ENCODE measurements around the gene E2F1.
"Not testable (repeated sequence)": the region's sequence is repeated elsewhere in the genome, so short reads cannot be mapped to it uniquely, and the experiment has no call there.

Gene E2F1

DNA sequence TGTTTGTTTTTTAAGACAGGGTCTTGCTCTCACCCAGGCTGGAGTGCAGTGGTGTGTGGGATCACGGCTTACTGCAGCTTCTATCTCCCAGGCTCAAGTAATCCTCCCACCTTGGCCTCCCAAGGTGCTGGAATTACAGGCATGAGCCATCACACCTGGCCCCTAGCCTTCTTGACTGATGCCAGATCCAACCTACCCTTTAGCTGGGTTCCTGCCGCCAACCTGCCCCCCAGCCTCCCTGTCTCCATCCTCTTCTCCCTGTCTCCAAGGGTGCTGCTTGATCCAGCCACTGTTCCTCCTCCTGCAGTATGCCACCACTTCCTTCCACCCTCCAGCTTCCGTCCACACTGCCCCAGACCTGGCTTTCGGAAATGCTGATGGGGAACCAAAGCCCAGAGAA lies 27.3 kb downstream of the E2F1 start:
- no peak for DNase-seq (ENCODE audit: low read depth in 2 of 3, low spot score in 1 of 3)

DNA sequence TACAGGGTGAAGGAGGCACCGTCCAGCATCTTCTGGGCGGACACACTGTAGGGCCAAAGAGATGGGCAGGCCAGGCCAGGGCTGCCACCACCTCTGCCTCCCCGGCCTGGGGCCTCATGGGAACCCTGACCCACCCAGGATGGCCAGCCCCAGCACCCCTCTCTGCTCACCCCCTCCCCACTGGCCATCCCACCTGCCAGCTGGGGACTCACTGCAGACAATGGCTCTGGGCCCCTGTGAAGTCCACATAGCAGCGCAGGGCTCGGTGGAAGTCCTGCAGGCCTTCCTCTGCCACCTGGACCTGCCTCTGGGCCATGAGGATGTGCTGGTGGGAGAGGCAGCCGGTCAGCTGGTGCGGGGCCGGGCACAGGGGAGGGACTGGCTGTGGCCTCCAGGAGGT lies 27.7 kb downstream of the E2F1 start:
- DNase-seq (ENCODE audit: low read depth in 2 of 3, low spot score in 1 of 3) = no peak

DNA sequence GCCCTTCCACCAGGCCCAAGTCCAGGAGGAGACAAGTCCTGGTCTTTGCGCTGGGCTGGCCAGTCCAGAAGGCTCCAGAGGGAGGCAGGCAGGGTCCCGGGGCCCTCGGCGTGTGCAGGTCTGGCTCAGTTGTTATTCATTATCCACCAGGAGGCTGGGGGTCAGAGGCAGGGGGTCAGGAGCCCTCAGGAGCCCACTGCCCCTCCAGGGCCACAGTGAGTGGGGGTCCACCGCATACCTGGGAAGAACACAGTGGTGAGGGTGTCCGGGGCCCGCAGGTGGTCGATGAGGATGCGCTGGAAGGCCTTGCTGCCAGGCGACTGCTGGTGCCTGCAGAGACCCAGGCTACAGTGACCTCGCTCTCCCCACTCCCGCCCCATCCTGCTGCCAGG lies 28.5 kb downstream of the E2F1 start:
- no peak for DNase-seq (ENCODE audit: low read depth in 2 of 3, low spot score in 1 of 3)

DNA sequence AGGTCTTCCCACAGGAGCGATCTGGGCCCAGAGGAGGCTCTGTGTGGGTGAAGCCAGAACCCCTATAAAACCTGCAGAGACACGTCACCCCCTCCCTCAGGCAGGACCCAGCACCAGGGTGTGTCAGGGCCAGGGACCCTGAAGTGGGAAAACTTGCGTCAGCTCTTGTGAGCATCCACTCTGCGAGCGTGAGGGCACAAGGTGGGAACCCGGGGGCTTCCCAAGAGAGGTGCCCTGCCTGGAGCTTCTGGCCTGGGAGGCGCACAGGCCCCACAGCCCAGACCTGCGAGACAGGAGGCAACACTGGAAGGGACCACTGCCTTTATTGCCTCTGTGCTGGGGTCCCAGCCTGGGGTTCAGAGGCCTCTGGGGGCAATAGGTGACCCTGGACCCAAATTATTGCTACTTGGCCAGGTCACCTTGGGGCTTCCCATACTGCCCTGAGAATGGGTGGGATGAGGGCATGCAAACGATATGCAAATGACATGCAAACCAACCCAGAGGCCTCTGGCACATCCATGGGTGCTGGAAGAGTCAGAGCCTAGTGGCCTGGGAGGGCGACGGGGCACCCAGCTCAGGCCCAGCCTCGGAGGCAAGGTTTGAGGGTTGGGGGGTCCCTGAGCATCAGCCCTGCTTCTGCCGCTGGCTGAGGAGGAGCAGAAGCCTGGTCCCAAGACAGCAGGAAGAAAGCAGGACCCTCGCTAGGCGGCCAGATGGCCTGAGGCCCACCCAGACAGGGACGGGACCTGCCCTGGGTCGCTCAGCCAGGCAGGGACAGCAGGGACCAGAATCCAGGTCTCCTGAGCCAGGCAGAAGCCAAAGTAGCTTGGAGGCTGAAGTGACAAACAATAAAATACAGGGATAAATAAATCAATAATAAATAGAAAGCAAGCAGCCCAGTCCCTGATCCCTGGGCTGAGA lies 29.1 kb downstream of the E2F1 start:
- no peak for DNase-seq (ENCODE audit: low read depth in 2 of 3, low spot score in 1 of 3)

DNA sequence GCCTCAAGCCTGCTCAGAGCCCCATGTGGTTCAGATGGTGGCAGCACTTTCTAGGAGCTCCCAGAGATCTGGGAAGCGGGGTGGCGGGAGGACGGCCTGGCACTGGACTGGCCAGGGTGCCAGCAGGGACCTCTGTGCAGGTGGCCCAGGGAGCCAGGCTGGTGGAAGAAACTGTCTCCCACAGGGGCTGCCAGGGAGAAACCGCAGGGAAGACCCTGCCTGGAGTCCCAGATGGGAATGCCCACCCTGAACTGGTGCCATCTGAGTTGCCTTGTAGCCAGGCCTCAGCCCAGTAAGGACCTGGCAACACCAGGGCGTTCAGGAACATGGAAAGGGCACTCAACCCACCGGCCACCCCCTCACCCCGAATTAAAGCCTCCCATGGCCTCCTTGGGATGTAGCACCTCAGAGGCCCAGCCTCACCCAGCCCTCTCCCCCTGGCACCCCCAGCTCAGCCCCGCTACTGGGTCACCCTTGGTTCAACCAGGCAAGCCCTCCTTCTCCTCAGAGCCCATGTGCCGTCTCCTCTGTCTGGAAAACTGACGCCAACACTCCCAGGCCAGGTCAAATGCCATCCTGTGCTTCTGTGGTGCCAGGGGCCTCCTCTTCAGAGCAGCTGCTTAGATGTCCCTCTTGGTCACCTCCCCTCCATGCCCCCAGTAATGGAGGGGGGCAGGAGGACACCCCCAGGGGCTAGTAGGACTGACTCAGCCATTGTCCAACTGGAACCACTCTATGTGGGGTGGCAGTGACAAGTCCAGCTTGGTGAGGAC lies 30.0 kb downstream of the E2F1 start:
- no peak for DNase-seq (ENCODE audit: low read depth in 2 of 3, low spot score in 1 of 3)

DNA sequence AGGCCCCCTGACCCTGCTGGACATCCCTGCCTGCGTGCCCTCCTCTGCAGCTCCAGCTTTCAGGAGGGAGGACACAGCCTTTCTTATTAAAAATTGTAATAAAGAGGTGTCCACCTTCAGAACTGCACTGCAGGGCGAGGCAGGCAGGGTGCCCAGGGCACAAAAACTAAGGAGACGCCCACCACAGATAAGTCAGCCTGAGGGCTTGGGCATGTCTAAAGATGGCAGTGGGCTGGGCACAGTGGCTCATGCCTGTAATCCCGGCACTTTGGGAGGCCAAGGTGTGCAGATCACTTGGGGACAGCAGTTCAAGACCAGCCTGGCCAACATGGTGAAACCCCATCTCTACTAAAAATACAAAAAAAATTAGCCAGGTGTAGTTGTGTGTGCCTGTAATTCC lies 31.0 kb downstream of the E2F1 start:
- DNase-seq (ENCODE audit: low read depth in 2 of 3, low spot score in 1 of 3) = no peak

DNA sequence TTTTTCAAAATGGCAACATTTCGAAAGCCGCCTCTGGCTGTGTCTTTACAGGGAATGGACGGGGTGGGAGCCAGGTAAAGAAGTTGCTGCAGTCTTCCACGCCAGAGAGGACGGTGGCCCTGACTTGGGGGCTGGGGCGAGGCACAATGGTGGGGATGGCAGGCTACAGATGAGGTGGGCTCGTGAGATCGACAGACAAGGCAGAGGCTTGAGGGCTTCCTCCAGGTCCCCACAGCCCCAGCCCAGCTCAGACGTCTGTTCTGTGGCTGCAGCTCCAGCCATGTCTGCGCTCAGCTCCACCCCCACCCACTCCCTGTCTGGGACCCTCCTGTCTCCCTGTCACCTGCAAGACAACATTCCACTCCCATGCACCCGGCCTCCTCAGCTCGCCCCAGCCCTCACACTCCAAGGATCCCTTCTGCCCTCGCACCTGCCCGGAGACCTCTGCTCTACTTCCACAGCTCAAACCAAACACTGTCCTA lies 31.5 kb downstream of the E2F1 start:
- DNase-seq (ENCODE audit: low read depth in 2 of 3, low spot score in 1 of 3) = no peak

DNA sequence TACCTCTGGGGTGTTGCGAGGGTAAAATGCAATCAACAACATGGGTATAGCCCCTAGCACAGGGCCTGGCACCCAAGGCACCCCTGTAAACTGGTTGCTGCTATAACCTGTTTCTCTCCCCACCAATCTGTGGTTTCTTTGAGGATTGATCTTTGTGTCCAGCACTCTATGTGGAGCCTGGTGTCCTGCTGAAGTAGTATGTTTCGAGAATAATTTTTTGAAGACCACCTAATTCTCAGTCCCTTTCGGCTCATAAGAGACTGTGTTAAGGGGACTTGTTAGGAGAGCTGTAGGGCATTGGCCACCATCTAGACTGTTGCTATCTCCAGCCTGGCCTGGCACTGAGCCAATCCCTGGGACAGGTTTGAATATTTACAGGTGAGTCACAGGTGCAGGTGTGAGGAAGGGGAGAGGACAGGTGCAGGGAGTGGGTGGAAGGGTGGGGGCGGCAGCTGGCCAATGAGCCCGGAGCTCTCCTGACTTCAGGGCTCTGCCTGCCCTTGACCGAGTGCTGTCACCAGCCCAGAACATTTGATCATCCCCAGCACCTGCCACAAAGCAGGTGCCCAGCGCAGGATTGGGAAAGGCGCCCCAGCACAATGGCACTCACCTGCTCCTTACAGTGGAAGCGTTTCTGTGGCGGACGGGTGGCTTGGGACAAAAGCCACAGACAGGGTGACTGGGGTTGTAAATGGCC lies 32.1 kb downstream of the E2F1 start:
- DNase-seq (ENCODE audit: low read depth in 2 of 3, low spot score in 1 of 3) = no peak

DNA sequence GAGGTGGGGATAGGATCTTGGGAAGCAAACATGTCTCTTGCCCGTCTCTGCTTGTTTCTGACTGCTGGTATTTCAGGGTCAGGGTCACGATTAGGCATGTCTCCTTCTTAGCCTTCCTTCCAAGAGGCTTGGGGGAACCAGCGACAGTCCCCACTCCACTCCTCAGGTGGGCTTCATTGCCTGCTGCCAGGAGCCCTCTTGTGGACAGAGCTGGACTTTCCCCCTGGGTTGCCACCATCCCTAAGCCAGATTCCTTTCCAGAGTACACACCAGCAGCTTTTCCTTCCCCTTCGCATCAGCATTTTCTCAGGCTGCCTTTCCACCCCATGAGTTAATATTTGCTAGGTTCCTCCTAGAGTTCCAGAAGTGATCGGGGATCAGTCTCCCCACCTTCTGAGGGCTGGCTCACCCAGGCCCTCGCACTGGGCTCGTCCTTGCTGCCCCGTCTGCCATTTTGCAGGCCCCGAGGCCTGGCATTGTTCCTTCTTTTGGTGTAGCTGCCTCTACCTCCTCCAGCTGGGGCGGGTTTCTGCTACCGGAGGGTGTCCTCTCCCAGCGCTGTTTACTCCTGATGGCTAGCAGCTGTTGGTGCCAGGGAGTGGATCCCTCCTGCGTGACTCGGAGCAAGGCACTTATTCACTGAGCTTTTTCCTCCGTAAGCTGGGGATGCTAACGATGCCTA lies 32.8 kb downstream of the E2F1 start:
- DNase-seq (ENCODE audit: low read depth in 2 of 3, low spot score in 1 of 3) = no peak

DNA sequence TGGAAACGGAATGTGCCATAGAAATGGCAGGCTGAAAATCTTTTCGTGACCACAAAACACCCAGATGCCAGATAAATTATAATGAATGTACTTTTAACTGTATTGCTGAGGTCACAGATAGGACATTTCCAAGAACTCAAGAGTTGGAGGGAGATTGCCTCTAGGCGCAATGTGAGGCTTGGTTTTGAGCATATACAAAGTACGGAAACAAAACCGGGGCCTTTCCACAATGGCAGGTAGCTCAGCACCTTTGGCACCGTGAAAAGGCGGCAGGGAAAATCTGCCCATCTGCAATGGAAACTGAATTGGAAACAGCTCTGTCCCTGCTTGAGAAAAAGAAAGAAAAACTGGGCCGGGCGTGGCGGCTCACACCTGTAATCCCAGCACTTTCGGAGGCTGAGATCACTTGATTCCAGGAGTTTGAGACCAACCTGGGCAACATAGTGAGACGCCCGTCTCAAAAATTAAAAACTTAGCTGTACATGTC lies 34.6 kb downstream of the E2F1 start:
- DNase-seq (ENCODE audit: low read depth in 2 of 3, low spot score in 1 of 3) = no peak

DNA sequence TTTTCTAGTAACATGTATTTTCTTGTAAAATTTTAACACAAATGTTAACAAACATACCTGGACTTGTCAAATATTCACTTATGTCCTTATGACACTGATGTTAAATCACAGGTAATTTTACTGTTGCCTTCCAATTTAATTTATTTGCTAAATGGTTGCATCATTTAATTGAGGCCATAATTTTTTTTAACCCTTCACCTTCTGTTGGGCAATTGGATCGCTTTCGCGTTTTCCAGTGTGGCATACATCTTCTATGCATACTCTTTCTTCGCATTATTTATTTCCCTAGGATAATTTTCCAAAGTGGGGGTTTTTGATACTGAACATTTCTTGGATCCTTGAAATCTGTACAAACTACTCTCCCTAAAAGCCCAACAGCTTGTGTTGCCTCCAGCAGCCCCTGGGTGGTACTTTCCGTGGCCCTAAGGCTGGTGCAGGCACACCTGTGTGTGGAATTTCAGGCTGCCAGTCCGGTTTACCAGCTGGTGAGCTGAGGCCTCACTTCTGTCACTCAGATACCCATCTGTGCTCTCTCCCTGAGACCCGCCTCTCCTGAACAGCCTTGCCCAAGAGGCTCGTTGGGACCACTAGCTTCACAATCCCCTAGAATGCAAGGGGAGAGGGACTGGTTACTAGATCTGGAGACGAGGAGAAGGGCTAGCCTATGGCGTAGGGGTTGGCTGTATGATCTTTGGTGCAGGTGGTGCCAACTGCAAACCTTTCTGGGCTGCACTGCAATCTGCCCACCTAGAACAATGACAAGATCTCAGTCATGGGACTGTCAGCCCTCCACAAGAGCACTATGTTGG lies 35.2 kb downstream of the E2F1 start:
- no peak for DNase-seq (ENCODE audit: low read depth in 2 of 3, low spot score in 1 of 3)

DNA sequence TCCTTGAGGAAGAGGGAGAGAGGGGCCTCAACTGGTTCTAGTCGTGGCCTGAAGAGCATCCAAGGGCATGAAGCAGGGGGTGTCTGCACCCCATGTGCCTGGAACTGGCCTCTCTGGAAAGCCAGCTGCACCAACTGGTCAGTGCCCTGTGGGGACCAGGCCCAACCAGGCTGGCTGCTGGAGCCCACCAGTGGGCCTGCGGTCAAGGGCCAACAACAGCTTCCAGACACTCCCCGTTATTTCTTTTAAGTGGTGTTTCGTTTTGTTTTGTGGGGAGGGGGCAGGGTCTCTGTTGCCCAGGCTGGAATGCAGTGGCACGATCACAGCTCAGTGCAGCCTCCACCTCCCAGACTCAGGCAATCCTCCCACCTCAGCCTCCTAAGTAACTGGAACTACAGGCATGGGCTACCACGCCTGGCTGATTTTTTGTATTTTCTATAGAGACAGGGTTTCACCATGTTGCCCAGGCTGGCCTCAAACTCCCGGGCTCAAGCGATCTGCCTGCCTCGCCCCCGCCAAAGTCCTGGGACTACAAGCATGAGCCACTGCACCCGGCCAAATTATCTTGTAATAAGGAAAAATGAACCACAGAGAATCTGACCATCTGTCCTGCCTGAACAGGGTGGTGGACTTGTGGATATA lies 36.0 kb downstream of the E2F1 start:
- DNase-seq (ENCODE audit: low read depth in 2 of 3, low spot score in 1 of 3) = no peak

DNA sequence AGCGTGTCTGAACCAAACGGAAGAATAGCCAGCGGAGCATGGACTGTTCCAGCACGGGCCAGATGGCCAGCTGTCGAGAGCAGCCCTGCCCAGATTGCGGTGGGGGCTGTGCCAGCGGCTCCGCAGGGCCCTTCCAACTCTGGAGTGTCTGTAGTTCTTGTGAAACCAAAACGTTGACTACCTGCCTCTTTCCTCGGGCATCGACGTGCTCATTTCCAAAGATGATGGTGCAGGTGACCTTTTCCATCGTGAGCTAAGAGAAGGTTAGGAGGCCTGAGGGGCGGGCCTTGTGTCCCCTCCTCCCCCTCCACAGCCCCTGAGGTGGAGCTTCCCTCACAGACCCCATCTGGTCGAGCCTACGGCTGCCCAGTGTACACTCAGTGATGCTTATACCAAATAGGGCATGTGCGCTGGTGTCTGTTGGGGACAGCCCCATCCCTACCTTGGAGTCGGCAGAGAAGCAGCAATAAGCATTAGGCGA lies 36.9 kb downstream of the E2F1 start:
- DNase-seq (ENCODE audit: low read depth in 2 of 3, low spot score in 1 of 3) = no peak

DNA sequence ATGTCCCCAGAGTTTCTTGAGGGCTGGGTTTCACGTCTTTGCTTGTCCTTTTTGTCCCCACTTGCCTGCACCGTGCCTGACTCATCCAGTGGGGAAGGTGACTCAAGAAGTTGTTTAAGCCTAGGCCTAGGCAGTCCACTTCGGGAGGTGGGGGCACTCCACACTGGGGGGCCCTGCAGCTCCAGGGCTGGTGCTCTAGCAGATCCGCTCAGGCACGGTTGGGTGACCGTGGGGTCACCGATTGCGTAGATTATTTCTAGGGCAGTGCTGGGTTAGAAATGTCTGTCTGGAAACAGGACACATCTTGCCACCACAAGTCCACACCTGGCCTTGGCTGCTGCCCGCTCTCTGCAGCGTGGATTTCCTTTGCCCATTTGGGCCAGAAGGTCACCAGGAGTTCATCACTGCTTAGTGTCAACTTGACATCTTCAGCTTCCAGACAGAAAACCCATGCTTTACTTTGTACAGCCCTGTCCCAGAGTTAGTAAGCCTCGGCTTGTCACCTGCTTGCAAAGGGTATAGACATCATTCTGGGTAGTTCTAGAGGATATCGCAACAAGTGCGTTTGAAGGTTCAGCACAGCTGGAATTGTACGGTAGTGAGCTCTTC lies 37.7 kb downstream of the E2F1 start:
- DNase-seq (ENCODE audit: low read depth in 2 of 3, low spot score in 1 of 3) = no peak

DNA sequence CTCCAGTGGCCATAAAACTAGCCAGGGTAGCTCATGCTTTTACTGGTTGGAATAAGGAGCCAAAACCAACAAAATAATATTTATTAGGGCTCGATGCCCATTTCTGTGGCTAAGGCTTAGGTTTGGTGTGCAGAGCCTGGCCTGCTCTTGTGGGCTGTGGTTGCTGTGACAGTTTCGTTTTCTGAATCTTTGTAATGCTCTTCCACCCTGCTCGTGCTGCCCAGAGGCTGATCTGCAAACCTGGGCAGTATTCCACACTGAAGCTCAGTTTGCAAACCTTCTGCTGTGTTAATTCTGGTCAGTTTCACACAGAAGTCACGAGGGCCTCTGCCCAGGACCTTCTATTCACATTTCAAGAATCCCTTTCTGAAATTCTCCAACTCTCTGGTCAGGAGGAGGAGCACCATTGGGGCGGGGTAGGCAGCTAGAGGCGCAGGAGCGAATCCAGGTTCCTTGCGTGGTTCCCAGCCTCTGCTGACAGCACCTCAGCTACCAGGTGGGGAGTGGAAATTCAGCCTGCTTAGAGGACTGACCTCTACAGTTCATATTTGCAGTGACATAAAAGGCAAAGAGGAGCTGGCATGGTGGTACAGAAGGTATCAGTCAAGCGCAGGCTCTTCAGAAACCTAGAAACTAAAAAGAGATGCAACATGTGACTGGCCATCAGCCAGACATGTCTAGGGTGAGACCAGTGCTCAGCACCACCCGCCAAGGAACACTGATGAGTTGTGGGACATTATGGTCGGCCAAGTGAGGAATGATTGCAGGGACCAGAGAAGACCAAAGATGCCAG lies 38.4 kb downstream of the E2F1 start:
- no peak for DNase-seq (ENCODE audit: low read depth in 2 of 3, low spot score in 1 of 3)

DNA sequence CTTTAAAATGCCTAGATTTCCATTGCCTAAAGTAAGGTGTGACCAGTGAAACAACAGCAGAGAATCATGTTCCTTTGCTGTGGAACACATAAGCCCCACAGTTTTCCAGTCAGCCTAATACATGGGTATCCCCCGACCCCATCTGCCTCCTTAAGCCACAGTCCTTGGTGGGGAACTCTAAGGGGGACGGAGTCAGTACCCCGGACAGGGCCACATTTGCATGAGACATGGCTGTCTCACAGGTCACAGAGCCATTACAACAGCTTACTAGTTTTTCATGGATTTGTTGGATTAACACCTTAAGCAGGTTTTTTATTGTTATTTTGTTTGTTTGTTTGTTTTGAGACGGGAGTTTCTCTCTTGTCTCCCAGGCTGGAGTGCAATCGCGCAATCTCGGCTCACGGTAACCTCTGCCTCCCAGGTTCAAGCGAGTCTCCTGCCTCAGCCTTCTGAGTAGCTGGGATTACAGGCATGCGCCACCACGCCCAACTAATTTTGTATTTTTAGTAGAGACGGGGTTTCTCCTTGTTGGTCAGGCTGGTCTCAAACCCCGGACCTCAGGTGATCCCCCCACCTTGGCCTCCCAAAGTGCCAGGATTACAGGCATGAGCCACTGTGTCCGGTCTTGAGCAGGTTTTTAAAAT lies 39.1 kb downstream of the E2F1 start:
- not testable (repeated sequence) for DNase-seq (ENCODE audit: low read depth in 2 of 3, low spot score in 1 of 3)

DNA sequence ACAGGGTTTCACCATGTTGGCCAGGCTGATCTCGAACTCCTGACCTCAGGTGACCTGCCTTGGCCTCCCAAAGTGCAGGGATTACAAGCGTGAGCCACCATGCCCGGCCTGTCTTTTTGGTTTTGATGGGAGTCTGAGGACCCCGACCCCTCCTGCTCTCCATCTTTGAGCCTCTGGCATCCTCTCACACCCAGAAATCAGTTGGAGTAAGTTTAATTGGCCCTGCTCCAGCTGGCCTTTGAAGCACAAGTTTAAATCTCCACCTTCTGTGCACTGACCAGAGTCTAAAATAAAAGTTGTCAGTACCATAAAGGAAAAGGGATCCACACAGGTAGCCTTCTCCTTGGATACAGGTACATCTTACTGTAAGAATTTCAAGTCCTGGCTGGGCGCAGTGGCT lies 40.0 kb downstream of the E2F1 start:
- DNase-seq (ENCODE audit: low read depth in 2 of 3, low spot score in 1 of 3) = no peak

DNA sequence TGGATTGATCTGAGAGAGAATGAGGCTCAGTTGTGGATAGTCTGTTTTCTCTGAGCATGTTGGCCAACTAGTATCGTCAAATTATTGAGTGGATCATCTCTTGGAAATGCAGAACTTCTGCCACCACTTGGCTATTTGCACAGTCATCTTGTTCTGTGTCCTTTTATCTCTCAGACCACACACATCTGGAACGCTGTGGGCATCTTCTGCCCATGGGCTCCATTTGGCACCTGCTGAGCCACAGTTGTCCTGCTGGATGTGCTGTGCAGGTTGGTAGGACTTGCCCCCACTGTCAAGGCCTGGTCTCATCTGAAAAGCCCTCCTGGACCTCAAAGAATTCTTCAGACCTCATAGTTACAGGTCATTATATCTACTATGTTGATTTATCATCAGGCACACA lies 40.8 kb downstream of the E2F1 start:
- DNase-seq (ENCODE audit: low read depth in 2 of 3, low spot score in 1 of 3) = no peak
